Measurements from ENCODE around the gene LMAN2L.

DNA sequence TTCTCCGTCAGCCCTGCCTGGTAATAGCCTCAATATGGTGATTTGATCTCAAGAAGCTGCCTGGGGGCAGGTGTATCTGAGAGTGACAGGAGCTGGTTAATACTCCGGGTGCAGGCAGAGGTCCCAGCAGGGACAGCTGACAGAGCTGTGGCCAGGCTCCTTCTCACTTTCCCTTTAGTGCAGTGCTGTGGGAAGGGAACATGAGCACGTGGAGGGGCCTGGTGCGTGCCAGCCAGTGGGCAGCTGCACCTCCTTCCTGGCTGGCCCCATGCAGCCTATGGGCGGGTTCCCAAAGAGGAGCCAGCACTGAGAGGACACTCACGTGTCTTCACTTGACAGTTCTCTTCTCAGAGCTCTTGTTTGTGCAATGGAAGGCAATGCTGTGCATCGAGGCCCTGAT lies 29.9 kb upstream of the LMAN2L start:
- TF ChIP-seq, protein P1, sequence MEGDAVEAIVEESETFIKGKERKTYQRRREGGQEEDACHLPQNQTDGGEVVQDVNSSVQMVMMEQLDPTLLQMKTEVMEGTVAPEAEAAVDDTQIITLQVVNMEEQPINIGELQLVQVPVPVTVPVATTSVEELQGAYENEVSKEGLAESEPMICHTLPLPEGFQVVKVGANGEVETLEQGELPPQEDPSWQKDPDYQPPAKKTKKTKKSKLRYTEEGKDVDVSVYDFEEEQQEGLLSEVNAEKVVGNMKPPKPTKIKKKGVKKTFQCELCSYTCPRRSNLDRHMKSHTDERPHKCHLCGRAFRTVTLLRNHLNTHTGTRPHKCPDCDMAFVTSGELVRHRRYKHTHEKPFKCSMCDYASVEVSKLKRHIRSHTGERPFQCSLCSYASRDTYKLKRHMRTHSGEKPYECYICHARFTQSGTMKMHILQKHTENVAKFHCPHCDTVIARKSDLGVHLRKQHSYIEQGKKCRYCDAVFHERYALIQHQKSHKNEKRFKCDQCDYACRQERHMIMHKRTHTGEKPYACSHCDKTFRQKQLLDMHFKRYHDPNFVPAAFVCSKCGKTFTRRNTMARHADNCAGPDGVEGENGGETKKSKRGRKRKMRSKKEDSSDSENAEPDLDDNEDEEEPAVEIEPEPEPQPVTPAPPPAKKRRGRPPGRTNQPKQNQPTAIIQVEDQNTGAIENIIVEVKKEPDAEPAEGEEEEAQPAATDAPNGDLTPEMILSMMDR (IDR thresholded peaks at IDR 0.05): no peak
- TF ChIP-seq POLR2A (IDR thresholded peaks at IDR 0.05): no peak
